ENCODE measurements around the gene SLC1A7.

The SLC1A7 gene

DNA sequence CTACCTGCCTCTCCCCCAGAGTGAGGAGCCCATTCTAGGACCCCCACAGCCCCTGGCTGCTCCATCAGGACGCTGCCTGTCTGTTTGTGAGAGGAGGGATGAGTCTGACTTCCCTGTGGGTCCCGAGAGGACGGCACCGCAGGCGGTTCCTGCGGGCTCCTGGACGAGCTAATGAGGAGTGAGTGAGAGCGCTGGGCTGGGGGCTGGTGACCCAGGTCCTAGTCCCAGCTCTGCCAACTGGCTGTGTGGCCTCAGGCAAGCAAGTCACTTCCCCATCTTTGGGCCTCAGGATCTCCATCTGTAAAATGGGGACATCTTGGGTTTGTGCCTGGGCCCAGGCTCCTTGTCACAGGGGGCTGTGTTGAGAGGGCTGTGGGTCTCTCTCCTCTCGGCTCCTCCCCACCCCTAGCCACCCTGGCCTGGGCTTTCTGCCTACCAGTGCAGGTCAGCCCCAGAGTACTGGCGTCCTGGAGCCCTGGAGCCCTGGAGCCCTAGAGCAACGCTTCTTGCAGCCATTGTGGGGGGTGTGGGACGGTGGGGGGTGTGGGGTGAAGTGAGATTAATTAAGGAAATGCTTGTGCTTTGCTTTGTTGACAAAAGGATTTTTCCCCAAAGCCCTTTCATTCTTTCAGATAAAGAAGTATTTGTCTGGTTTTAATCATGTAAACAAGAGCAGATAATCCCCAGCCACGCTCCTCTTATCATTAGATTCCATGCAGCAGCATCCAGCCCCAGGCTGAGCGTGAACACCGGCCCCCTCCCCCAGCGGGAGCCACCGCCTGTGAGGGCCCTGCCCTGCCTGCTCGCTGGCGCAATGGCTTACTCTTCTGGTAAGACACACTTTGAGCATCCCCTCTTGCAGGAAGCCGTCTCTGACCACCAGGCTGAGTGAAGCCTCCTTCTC, 26.8 kb downstream of the SLC1A7 start:
- no peak for DNase-seq

GRCh38 chr1:53114581-53115400, 27.6 kb downstream of the SLC1A7 start:
- no peak for DNase-seq

DNA sequence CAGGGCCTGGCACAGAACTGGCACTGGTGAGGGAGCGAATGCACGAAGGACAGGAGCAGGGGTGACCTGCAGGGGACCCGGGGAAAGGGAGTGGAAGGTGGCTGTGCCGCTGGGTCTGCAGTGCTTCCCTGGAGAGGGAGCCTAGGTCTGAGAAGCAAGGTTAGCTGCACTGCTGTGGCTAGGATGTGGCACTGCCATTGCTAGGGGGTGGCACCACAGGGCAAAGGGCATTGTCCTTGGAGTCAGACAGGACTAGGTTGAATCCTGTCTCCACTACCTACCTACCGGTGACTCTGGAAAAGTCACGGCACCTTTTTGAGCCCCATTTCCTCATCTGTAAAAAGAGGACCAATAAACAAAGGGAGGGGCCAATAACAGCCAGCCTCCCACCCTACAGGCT, 28.3 kb downstream of the SLC1A7 start:
- no peak for DNase-seq

GRCh38 chr1:53112861-53113260, 29.6 kb downstream of the SLC1A7 start:
- DNase-seq, result no peak

GRCh38 chr1:53112271-53112774, 30.1 kb downstream of the SLC1A7 start:
- no peak for DNase-seq

DNA sequence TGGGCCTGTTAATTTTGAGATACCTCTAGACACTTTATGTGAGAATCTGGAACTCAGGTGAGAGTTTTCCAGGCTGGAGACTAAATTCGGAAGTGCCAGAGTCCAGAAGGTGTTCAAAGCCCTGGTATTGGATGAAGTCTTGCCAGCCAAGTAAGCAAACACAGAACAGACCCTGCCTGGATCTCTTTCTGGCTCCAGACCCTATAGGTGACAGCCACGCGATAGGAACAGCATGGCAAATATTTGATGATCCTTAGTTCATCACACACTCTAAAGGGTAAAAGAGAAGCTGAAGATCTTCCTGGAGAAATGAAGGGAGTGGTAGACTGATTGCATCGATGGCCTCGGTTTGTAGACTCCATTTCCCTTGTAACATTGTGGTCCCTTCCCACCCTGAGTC, 30.7 kb downstream of the SLC1A7 start:
- DNase-seq, result no peak

DNA sequence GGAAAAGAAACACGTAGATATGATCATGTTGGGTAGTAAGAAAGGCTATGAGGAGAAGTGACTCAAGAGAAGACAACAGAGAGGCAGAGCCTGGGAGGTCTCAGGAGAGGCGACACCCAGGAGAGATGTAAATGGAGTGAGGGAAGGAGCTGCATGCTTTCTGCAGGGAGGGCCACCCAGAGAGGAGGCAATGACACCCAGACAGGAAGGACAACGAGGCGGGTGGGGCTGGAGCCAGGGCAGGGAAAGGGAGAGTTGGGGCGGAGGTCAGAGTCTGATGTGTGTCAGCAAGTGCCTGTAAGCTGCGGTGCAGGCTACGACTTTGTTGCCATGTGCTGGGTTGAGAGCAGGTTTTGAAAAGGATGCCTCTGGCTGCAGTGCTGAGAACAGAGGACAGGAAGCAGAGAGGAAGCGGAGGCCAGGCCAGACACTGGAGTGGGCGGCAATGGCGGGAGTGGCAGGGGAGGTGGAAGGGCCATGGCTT, 31.3 kb downstream of the SLC1A7 start:
- DNase-seq, result no peak

GRCh38 chr1:53110370-53111072, 31.9 kb downstream of the SLC1A7 start:
- peak; percentile 32 for DNase-seq

DNA sequence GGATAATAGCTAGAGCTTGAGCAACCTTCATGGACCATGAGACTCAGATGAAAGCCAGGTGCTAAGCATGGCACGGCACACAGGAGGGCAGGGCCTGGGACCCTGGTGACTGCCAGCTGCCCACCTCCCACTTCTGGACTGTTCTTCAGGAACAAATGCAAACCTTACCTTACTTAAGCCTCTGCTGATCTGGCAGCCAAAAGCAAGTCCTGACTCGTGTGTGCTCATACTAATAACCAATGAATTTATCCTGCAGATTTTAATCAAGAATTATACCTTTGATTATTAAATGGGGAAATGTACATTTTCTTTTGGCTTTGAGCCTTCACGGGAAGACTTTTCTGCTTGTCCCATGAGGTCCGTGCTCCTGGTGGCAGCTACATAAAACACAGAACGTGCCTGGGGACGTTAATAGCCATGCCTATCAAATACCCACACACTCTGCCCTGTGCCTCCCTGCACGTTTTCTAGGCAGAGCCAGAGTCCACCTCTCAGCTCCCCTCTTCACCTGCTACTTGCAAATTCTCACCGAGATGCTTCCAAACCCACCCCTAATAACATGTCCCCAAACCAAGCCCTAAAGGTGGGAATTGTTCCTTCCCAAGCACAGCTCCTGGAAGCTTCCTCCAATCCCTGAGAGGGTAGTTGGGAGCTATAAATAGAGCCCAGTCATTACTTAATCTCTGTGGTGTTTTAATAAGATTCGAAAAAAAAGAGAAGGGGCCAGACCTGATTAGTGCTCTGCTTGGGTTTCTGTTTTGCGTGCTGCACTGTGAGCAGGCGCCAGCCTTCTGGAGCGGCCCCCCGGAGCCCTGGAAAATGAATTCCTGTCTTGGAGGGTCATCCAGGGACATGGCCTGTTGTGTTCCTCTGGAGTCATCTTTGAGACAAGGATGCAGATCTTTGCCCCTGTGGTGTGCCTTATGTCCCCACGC, 33.5 kb downstream of the SLC1A7 start:
- no peak for DNase-seq

- DNase-seq, result no peak
These were observed 34.7 kb downstream of the SLC1A7 start for GRCh38 chr1:53107570-53108322.

DNA sequence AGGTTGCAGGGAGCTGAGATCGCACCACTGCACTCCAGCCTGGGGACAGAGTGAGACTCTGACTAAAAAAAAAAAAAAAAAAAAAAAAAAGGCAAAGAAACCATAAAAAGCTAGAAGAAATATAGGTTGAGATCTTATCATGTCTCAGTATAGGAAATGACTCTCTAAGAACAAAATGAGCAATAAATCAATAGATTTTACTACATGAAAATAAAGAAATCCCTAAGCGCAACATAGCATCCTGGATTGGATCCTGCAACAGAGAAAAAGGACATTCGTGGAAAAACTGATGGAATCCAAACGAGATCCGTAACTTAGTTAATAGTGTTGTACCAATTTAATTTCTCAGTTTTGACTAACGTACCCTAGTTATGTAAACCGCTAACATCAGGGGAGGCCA, 35.3 kb downstream of the SLC1A7 start:
- no peak for DNase-seq

GRCh38 chr1:53104289-53104913, 38.0 kb downstream of the SLC1A7 start:
- no peak for DNase-seq

DNA sequence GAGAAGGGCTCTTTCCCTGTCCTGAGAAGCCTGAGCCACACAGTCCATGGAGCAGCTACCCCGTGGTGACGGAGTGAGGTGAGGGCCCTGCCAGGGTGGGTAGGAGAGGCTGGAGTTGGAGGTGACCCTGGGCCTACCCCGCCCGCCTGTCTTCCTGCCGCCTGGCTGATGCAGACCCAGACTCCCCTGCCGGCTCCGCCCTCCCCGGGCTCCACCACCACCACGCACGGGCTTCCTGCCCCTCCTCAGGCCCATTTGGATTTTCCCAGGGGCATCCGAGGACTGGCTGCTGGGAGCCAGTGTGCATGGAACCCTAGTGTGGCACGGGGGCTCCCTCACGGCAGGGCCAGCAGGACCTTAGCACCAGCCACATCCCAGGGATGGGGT, 47.9 kb downstream of the SLC1A7 start:
- no peak for DNase-seq

- no peak for DNase-seq
These were observed 48.5 kb downstream of the SLC1A7 start for GRCh38 chr1:53093778-53094532.

DNA sequence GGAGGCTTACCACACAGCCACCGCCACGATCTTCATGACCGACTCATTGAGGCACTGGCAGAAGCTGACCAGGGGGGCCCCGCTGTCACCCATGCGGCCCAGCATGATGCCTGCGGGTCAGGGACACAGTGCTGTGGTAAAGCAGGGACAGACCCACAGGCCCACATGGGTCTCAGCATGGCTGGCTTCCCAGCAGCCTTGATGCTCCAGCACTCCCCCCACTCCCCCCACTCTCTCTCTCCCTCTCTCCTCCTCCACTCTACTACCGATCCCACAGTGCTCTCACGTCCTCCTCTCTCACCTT, 49.0 kb downstream of the SLC1A7 start:
- no peak for DNase-seq

DNA sequence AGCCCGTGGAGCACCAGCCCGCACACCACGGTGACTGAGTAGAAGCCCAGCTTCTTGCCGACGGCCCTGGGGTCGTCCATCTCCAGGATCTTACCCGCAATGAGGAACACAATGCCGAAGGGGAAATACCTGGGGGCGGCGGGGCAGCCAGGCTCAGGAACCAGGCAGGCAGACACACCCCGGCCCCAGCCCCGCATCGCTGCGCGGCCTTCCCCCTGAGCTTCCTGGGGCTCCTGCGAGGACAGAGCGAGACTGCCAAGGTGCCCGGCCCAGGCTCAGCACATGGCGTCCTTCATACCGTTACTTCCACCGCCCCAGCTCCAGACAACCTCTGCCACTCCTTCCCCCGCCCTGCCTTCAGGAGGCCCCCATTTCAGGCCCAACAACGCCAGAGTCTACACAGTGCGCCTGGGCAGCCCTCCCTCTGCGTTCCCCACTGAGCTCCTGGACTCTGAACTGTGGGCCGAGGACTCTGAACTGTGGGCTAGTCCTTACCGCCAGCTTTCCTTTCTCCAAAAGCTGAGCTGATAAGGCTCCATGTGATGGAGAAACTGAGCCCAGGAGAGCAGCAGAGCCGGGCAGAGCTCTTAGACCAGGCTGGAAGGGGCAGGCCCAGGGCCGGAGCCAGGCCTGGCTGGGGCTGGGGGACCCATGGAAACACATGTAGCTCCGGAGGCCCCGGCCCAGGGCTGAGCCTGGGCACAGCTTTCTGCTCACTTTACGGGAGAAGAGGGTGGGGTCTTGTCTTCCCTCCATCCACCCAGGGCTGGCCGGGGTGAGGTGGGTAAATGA, 49.6 kb downstream of the SLC1A7 start:
- no peak for DNase-seq

GRCh38 chr1:53091841-53092645, 50.4 kb downstream of the SLC1A7 start:
- no peak for DNase-seq
